Hepatocyte (in vitro differentiated cells): ENCODE results near the gene PHIP.

Experiments used
- EZH2 ChIP-seq: fragments of 200-600 bp; sonication (generic); IDR thresholded peaks from 2 replicates; pipeline ENCODE4 v1.6.1; 2016; ENCODE audit warnings: antibody characterized with exemption, mild to moderate bottlenecking, borderline replicate concordance
- TF ChIP-seq, protein P1 (sequence below): fragments of 200-600 bp; sonication (generic); IDR thresholded peaks from 2 replicates; pipeline ENCODE4 v1.5.1; 2016; ENCODE audit warnings: antibody characterized with exemption, mild to moderate bottlenecking; ENCODE audit not compliant: poor library complexity

DNA sequence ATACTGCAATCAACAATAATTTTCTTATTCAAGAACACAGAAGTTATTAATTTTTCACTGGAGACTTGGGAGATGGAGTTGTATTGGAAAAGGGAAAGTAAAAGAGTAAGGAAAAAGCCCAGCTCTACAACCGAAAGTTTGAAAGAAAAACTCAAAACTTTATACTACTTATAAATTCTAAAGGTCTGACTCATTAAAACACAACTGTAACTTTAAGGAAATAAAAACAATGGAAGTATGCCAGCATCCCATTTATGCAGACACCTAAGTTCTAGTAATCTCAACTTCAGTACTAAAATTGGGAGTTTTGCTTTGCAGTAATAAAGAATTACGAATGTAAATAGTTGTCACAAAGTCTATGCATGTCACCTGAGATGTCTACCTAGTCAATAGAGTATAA is 130.1 kb downstream of the PHIP start:
- TF ChIP-seq, protein P1, sequence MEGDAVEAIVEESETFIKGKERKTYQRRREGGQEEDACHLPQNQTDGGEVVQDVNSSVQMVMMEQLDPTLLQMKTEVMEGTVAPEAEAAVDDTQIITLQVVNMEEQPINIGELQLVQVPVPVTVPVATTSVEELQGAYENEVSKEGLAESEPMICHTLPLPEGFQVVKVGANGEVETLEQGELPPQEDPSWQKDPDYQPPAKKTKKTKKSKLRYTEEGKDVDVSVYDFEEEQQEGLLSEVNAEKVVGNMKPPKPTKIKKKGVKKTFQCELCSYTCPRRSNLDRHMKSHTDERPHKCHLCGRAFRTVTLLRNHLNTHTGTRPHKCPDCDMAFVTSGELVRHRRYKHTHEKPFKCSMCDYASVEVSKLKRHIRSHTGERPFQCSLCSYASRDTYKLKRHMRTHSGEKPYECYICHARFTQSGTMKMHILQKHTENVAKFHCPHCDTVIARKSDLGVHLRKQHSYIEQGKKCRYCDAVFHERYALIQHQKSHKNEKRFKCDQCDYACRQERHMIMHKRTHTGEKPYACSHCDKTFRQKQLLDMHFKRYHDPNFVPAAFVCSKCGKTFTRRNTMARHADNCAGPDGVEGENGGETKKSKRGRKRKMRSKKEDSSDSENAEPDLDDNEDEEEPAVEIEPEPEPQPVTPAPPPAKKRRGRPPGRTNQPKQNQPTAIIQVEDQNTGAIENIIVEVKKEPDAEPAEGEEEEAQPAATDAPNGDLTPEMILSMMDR, result no peak
- no peak for TF ChIP-seq EZH2
